ENCODE data around the gene FGD3. TPM values are rescaled to one million over a fixed set of nuclear protein-coding genes. Genes with fewer than 3 reads are reported as not detected.

FGD3 gene
- total RNA-seq, 2 donors from 2014 or later: 49.7 to 61.0 TPM

- peak in 1 of 2 donors; percentile 3 for ATAC-seq
- no peak for DNase-seq (ENCODE audit: low spot score in 2 of 2)
- peak overlapping the region; percentile 60 to 87 for H3K27ac Mint-ChIP-seq
- H3K9me3 Mint-ChIP-seq: peaks cover 14 to 16% of the 10 kb centered on the region in 2 donors
- H3K36me3 Mint-ChIP-seq: peaks cover 0 to 22% of the 10 kb centered on the region in 2 donors
Measured at GRCh38 chr9:93040409-93040808, 93.1 kb downstream of the FGD3 start.

DNA sequence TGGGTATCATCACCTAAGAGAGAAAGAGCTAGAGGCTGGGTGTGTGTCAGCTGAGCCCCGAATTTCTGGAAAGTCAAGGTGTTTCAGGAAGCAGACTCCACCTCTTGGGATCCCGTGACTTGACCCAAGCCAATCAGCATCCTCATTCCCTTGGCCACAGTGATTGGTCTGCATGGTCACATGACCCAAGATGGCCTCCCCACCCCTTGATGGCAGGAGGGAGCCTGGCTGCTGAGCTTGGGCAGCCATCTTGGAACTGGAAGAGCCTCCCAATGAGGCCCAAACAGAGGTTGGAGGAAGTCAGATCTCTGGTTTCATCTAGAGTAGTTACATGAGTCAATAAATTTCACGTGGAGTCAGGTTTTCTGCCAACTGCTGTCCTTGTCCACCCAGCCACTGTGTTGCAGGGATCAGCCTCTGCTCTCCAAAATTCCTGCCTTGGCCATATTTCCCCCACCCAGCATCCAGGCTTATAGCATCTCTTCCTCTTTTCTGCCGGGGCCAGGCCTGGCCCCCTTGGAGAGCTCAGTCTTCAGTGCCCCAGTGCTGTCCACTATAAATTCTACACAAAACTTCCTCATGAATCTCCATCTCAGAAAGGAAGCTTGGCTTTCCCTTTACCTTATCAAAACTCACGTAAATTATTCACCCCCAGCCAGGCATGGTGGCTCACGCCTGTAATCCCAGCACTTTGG, 93.9 kb downstream of the FGD3 start:
- Mint-ChIP-seq H3K36me3 (peaks cover 0 to 22% of the 10 kb centered on the region in 2 donors), H3K9me3 (peaks cover 14 to 16% of the 10 kb centered on the region in 2 donors), H3K27ac (peak overlapping the region; percentile 83 to 87)
- no peak for DNase-seq (ENCODE audit: low spot score in 2 of 2)
- peak; percentile 12 to 48 for ATAC-seq

GRCh38 chr9:93043122-93043521, 95.8 kb downstream of the FGD3 start:
- DNase-seq (ENCODE audit: low spot score in 2 of 2) (no peak), ATAC-seq (no peak)
- Mint-ChIP-seq H3K36me3 (peaks cover 0 to 22% of the 10 kb centered on the region in 2 donors), H3K9me3 (peaks cover 14 to 16% of the 10 kb centered on the region in 2 donors), H3K27ac (peak overlapping the region; percentile 19 to 92)

- no peak for DNase-seq (ENCODE audit: low spot score in 2 of 2)
- Mint-ChIP-seq H3K36me3 (peaks cover 0 to 22% of the 10 kb centered on the region in 2 donors), H3K27ac (peak overlapping the region; percentile 14 to 45), H3K9me3 (peaks cover 14 to 16% of the 10 kb centered on the region in 2 donors)
- ATAC-seq: no peak
Measured at GRCh38 chr9:93045521-93045920, 98.2 kb downstream of the FGD3 start.

- H3K27ac Mint-ChIP-seq: peak overlapping the region; percentile 15 to 47
- DNase-seq (ENCODE audit: low spot score in 2 of 2) (no peak), ATAC-seq (peak in 1 of 2 donors; percentile 10)
- no peaks in the 10 kb centered on the region for H3K9me3 Mint-ChIP-seq
- peaks cover 0 to 3% of the 10 kb centered on the region in 2 donors for H3K36me3 Mint-ChIP-seq
Measured at GRCh38 chr9:93048566-93049448, 101.5 kb downstream of the FGD3 start.

DNA sequence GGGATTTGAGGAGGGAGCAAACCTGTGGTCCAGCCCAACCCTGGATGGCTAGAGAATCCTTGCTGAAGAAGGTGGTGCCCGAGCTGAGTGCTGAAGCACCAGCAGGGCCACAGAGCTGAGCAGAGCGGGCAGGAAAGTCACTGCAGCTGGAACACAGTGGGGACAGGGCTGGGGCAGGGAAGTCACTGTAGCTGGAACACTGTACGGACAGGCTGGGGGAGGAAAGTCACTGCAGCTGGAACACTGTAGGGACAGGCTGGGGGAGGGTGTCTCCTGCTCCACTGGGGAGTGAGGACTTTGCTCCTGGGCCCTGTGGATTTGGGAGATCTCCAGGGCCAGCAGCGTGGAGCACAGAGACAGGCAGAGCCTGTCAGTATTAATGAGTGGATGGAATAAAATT, 102.2 kb downstream of the FGD3 start:
- no peaks in the 10 kb centered on the region for H3K9me3 Mint-ChIP-seq

GRCh38 chr9:93050231-93050630, 102.9 kb downstream of the FGD3 start:
- H3K9me3 Mint-ChIP-seq: no peaks in the 10 kb centered on the region
- DNase-seq (ENCODE audit: low spot score in 2 of 2): no peak
- no peak overlapping the region for H3K27ac Mint-ChIP-seq
- H3K36me3 Mint-ChIP-seq: no peaks in the 10 kb centered on the region
- no peak for ATAC-seq

More for the DNA sequence above, 102.2 kb downstream of the FGD3 start:
- peak in 1 of 2 donors; percentile 16 for ATAC-seq
- Mint-ChIP-seq H3K36me3 (no peaks in the 10 kb centered on the region), H3K27ac (peak overlapping the region in 1 of 2 donors; percentile 9)
- no peak for DNase-seq (ENCODE audit: low spot score in 2 of 2)

GRCh38 chr9:93051680-93052089, 104.4 kb downstream of the FGD3 start:
- no peak overlapping the region for H3K27ac Mint-ChIP-seq
- DNase-seq (ENCODE audit: low spot score in 2 of 2): no peak
- no peaks in the 10 kb centered on the region for H3K9me3 Mint-ChIP-seq
- no peaks in the 10 kb centered on the region for H3K36me3 Mint-ChIP-seq
- ATAC-seq: no peak

- DNase-seq (ENCODE audit: low spot score in 2 of 2) (no peak), ATAC-seq (no peak)
- Mint-ChIP-seq H3K27ac (peak overlapping the region; percentile 44 to 62), H3K36me3 (no peaks in the 10 kb centered on the region), H3K9me3 (no peaks in the 10 kb centered on the region)
Measured at GRCh38 chr9:93052791-93053540, 105.6 kb downstream of the FGD3 start.

- Mint-ChIP-seq H3K36me3 (no peaks in the 10 kb centered on the region), H3K9me3 (no peaks in the 10 kb centered on the region), H3K27ac (no peak overlapping the region)
- DNase-seq (ENCODE audit: low spot score in 2 of 2) (no peak), ATAC-seq (no peak)
Measured at GRCh38 chr9:93053781-93054331, 106.5 kb downstream of the FGD3 start.

DNA sequence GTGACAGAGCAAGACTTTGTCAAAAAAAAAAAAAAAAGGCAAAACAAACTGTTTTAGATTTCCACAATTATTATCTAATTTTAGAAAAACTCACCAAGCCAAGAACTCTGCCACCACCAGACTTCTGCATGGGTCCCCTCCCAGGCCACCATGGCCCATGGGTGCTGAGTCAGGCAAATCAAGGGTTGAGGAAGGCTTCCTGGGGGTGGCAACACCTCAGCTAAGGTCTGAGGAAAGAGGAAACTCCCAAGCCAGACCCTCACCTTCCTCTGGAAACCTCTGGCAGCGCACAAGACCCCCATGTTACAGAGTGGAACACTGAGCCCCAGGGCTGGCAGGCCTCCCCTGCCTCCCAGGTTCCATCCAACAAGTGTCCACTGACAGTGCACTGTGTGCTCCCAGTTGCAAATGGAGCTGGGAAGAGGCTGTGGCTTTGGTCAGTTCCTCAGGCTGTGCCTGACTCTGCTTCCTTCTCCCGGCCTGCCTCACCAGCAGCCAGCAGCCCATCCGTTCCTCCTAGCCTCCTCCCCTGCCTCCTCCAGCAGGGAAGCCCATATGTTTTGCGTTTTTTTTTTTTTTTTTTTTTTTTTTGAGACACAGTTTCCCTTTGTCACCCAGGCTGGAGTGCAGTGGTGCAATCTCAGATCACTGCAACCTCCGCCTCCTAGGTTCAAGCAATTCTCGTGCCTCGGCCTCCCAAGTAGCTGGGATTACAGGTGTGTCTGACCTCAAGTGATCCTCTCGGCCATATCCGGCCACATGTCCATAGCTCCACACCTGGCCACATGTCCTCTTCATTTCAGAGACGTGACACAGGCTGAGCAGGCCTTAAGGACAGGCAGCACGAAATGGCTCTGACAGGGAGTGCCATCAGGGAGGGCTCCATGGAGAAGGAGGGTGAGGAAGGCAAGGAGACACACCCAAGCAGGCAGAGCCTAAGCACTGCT, 107.7 kb downstream of the FGD3 start:
- no peak for DNase-seq (ENCODE audit: low spot score in 2 of 2)
- Mint-ChIP-seq H3K36me3 (peaks cover 5 to 10% of the 10 kb centered on the region in 2 donors), H3K9me3 (no peaks in the 10 kb centered on the region), H3K27ac (no peak overlapping the region)
- no peak for ATAC-seq

GRCh38 chr9:93057042-93057702, 109.8 kb downstream of the FGD3 start:
- Mint-ChIP-seq H3K36me3 (peaks cover 19 to 21% of the 10 kb centered on the region in 2 donors), H3K9me3 (no peaks in the 10 kb centered on the region), H3K27ac (no peak overlapping the region)

GRCh38 chr9:93057703-93058354, 110.5 kb downstream of the FGD3 start:
- ATAC-seq (peak; percentile 6 to 9), DNase-seq (ENCODE audit: low spot score in 2 of 2) (no peak)
- H3K9me3 Mint-ChIP-seq: no peaks in the 10 kb centered on the region
- peak overlapping the region in 1 of 2 donors; percentile 14 for H3K27ac Mint-ChIP-seq
- H3K36me3 Mint-ChIP-seq: peaks cover 19 to 26% of the 10 kb centered on the region in 2 donors

More at GRCh38 chr9:93057042-93057702, 109.8 kb downstream of the FGD3 start:
- DNase-seq (ENCODE audit: low spot score in 2 of 2): no peak
- no peak for ATAC-seq

DNA sequence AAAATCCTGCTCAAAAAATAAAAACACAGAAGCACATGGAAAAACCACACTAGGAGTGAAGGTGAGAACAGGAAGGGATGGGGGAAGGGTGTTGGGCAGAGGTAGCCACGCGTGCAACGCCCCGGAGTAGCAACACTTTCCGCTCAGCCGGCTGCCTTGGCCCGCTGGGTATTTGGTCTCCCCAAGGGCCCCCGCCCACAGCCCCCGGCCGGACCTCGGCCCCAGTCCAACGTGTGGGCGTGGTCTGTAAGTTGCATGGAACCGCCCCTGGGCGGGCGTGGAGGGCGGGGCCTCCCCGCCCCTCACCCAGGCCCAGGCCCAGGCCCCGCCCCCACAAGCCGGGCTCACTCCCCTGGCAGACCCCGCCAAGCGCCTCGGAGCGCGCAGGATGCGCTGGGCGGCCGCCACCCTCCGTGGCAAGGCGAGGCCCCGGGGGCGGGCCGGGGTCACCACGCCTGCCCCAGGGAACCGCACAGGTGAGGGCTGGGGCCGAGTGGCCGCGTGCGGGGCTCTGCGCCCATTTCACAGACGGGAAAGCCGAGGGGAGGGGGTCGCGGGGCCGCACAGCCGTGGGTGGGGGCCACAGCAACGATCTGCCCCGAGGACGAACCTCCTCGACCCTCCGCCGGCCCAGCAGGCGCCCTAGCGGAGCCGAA, 111.2 kb downstream of the FGD3 start, which contains the start of gene SUSD3:
Gene SUSD3, plus strand, starts transcription at position 347 of the 656 bp plus-strand sequence. Its CDS starts 42 bp downstream, at position 389.
- ATAC-seq: peak; percentile 56 to 80
- H3K36me3 Mint-ChIP-seq: peaks cover 19 to 26% of the 10 kb centered on the region in 2 donors

More for the DNA sequence above, 111.2 kb downstream of the FGD3 start, which contains the start of gene SUSD3:
- DNase-seq (ENCODE audit: low spot score in 2 of 2): peak; percentile 75 to 79
- no peaks in the 10 kb centered on the region for H3K9me3 Mint-ChIP-seq
- H3K27ac Mint-ChIP-seq: peak within 1 kb of the TSS; percentile 97

All from activated naive CD4-positive, alpha-beta T cell treated with anti-CD3 and anti-CD28 coated beads, Interleukin-2, amount 50 U/mL, for 72 hours (primary cell).